ENCODE data around the gene UMPS.

DNA sequence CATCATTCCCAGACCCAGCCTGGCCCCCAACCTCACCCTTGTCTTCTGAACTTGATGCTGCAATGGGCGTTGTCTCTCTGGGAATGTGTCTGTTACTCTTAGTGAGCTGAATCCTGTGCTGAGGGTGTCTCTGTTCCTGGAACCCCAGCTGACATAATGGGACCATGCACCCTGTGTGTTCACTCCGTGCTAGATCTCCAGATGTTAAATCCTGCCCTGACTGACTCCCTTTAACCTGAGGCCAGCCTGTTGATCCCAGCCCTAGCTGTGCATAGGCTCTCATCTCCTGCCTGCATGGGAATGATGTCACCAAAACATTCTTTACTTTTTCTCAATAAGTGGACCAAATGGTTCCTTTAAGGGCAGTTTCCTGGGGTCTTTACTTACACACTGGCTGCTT lies 48.0 kb upstream of the UMPS start:
- TF ChIP-seq, protein P1, sequence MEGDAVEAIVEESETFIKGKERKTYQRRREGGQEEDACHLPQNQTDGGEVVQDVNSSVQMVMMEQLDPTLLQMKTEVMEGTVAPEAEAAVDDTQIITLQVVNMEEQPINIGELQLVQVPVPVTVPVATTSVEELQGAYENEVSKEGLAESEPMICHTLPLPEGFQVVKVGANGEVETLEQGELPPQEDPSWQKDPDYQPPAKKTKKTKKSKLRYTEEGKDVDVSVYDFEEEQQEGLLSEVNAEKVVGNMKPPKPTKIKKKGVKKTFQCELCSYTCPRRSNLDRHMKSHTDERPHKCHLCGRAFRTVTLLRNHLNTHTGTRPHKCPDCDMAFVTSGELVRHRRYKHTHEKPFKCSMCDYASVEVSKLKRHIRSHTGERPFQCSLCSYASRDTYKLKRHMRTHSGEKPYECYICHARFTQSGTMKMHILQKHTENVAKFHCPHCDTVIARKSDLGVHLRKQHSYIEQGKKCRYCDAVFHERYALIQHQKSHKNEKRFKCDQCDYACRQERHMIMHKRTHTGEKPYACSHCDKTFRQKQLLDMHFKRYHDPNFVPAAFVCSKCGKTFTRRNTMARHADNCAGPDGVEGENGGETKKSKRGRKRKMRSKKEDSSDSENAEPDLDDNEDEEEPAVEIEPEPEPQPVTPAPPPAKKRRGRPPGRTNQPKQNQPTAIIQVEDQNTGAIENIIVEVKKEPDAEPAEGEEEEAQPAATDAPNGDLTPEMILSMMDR (IDR thresholded peaks at IDR 0.05): no peak
- TF ChIP-seq EP300 (IDR thresholded peaks at IDR 0.05) (no peak), POLR2A (IDR thresholded peaks at IDR 0.05) (no peak)

All from suprapubic skin (tissue), 3 donors.